HG03354 (cell line): ENCODE data around the gene TIPARP.

Source experiments
- ATAC-seq: cut with Tn5 transposase; IDR thresholded peaks from one replicate; pipeline ENCODE4 v1.9.1; 2021; ENCODE audit warnings: mild to moderate bottlenecking; ENCODE audit not compliant: unreplicated experiment, poor library complexity, severe bottlenecking

The TIPARP gene

DNA sequence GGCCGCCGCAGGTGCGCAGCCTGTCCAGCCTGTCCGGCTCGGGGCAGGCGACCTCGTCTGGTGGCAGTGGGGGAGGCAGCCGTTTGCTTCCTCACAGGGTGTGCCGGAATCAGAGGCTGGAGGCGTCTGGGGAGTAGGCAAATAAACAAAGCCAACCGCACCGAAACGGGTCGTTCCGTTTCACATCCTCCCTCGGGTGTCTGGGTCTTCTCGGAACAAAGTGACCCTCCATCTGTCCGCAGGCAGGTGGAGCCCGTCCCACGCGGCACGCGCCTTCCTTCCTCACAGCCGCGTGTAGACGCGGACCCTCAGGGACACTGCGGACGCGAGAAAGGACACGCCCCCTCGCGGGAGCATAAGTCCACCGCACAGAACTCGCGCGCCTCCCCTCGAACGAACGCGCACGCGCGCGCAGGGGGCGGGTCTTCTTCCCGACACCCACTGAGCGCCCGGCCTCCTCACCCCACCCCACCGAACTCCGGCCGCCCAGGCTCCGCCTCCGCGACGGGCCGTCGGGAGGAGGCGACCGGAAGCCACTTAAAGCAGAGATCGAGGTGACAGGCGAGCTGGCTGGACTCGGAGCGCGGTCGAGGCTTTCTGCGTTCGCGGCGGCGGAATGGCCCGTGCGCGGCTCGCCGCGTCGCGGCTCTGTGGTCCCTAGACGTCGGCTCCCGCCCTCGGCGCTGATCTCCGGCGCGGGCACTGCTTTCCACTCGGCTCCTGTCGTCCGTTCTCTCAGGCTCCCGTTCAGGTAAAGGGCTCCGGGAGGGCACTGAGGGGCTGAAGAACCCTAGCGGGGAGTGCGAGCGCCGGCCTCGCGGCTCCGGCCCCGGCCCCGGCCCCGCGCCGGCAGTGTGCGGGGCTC is at the start of gene TIPARP:
Gene TIPARP, plus strand, starts transcription at position 545 of the 865 bp plus-strand sequence. CDS start 3,108 bp downstream, outside the sequence.
- ATAC-seq: peak; percentile 87

- ATAC-seq: no peak
Measured at GRCh38 chr3:156626104-156626503, 48.3 kb upstream of the TIPARP start.

GRCh38 chr3:156627946-156628569 is 46.3 kb upstream of the TIPARP start:
- ATAC-seq: no peak

GRCh38 chr3:156628836-156629618 is 45.4 kb upstream of the TIPARP start:
- ATAC-seq: no peak

DNA sequence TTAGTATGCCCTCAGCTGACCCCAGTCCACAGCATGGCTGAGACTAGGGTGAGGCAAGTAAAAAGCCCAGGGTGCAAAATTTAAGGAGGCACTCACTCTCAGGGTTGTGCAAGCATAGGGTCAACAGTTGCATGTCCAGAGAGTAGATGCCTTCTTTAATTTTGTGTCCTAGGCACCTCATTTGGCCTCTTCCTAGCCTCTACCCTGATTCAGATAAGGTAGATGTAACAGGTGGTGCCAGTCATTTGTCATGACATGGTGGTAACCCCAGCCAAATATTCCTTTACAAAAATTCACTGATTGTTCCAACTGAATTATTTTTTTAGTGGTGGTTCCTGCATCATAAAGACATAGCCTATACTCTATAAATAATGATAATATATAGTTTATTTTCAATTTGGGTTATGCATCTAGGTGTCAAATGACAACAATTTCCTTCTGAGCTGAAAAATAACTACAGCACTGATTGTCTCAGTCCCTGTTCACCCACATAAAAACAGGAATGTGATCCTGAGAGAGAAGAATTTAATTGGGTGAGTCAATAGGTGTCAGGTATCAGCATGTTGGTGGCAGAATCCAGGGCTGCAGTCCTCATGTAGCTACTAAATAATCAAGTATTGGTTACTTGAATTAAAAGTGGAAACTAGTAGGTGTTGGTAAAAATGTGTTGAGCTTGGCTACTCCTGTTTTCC is 44.2 kb upstream of the TIPARP start:
- no peak for ATAC-seq

DNA sequence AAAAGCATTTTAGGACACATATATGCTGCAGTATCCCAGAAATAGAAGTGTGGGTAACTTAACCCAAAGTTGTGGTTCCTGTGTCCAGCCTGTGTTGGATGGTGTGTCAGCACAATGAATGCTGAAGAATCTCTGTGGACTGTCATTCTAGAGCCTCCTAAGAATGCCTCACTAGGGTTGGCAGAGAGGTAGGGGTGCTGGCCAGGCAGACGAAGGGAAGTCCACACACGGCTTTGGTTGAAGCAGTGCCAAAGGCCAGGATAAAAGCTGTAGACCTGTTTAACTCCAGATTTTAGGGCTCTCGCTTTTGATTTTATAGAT is 43.7 kb upstream of the TIPARP start:
- no peak for ATAC-seq

DNA sequence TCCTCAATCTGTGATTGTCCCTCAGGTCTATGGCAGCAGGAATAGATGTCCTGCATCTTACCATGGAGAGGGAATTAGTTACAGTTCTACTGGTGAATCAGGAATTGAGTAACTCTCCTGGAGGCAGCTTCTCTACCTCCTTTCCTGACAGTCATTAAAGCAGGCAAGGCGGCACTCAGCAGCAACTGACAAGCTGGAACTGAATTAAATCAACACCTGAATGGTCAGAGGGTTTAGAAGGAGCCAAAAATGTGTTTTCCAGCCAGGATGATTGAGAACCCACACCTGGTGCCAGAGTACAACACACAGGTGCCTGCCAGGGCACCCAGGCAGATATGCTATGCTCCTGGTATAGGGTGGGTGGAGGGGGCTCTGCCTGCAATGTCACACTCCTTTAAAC is 43.1 kb upstream of the TIPARP start:
- ATAC-seq: no peak

DNA sequence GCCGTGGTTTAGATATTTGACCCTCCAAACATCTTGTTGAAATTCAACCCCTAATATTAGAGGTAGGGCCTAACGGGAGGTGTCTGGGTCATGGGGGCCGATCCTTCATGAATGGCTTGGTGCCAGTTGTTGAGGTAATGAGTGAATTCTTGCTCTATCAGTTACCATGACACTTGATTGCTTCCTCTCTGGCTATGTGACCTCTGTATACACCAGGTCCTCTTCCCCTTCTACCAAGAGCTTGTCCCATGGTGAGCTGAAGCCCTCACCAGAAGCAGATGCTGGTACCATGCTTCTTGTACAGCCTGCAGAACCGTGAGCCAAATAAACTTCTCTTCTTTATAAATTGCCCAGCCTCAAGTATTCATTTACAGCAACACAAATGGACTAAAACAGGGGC is 41.8 kb upstream of the TIPARP start:
- no peak for ATAC-seq

DNA sequence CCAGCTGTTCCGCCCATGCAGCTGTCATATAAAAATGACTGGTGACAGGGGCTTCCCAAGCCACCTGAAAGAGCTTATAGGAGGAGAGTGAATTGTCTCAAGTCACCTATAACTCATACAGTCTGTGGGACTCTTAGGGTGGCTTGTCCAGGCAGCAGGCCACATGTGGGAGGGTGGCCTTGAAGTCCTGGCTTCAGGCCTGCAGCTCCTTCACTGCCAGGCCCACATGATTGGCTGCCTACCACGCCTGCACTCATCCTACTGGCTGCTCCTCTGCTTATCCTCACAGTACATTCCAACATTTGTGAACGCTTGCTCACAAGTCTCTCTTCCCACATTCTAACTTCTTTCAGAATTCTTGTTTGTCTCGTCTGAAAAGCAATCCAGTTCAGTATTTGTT is 41.1 kb upstream of the TIPARP start:
- ATAC-seq: no peak

DNA sequence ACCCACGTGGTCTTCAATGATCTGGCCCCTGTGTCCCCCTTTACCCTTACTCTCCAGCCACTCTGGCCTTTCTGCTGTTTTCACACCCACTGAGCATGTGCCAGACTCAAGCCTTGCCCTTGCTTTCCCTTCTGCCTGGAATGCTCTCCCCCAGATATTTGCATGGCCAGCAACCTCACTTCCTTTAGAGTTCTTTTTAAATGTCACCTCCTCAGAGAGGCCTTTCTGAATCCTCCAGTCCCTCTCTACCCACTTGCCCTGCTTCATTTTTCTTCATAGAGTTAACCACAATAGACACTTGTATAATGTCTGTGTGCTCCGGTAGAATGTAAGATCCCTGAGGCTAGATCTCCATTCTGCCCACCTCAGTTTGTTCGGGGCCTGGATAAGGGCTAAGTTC is 39.4 kb upstream of the TIPARP start:
- ATAC-seq: no peak

- no peak for ATAC-seq
Measured at GRCh38 chr3:156635973-156636372, 38.4 kb upstream of the TIPARP start.

DNA sequence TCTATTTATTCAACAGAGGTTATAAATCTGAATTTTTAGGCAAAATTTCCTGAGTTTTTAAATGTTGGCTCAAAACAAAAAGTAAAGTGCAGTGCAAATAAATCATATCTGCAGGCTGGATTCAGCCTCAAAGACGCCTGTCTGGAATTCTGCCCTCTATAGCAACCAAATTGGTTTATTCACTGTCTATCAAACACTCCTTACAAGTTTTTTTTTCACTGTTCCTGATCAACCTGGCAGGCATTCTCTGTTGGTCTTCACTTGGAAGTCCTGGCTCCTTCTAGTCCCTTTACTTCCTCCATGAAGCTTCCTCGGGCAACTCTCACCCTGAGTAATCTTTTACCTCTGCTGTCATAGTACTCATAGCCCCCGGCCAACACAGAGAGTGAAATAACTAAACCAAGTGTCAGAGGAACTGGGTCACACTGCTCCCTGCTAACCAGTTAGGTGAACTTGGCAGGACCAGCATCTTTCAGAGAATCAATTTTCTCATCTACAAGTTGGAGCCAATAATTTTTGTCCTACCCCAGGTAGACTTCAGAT is 36.8 kb upstream of the TIPARP start:
- no peak for ATAC-seq

DNA sequence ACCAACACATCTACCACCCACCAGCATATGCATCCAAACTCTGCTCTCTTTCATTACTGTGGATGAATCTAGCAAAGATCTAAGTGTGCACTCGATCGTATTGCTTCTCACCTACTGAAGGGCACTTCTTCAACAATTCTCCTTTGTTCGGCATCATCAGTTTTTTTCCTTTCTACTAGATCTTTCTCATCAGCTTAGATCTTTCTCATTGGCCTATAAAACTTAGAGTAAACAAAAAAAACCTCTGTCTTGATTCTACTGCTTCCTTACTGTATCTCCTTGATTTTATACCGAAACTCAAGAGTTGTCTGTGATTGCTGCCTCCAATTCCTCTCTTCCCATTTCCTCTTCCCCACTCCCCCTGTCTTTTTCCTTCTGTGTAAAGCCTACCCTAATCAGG is 36.1 kb upstream of the TIPARP start:
- no peak for ATAC-seq

DNA sequence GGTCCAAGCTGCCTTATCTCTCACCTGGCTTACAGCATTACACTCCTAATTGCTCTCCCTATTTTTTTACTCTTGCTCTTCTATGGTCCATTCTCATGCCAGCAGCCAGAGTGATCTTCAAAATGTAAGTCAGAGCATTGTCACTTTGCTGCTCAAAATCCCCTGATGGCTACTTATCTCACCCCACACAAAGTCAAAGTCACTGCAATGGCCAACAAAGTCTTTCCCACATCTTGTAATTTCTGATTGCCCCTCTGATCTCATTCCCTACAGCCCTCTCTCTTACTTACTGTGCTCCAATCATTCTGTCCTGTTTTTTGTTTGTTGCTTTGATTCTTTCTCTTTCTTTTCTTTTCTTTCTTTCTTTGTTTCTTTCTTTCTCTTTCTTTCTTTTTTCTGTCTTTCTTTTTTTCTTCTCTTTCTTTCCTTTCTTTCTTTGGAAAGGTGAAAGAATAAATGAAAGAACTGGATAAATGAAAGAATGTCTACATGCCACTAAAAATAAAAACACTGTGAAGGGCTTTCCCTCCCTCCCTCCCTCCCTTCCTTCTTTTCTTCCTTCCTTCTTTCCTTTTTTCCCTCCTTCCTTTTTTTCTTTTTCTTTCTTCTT is 34.9 kb upstream of the TIPARP start:
- ATAC-seq: no peak

- ATAC-seq: no peak
Measured at GRCh38 chr3:156641618-156641975, 32.8 kb upstream of the TIPARP start.

DNA sequence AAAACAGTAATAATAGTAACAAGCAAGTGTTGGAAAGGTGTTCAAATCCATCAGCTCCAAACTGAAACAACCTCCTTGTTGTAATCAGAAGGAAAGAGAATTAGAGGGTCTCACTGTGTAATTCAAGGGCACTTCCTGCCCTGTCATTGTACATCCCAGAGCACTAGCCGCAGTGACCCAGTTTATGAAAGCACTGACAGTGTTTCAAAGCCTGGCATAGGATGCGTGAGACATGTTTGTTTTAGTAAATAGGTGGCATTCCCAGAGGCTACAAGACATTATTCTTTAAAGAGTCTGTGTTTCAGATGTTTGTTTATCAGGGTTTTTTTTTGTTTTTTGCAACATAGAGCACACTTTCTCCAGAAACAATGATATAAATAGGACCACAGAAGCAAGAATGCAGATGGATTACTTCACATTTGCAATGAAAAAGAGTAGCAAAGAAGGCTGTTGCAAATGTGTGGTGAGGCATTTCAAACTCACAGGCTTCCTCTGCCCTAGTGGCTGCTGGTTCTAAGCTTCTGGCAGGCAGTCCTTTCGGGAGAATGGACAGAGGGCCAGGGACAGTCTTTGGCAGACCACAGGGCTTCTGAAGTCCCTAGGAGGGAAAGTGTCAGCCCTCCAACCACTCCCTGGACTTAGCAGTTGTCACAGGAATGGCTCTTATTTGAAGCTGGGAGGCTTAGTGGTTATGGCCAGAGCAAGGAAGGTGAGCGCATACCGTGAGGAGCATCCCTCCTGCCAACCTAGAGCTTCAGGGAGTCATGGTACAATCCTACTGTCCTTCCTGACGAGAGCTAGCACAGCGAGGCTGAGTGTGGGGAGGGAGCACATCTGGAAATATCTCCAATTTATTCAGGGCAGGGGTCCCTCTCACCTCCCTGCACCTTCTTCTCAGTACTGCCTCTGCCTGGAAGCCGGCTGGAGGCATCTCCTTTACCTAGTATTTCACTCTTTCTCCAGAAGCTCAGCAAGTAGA is 31.4 kb upstream of the TIPARP start:
- ATAC-seq: peak; percentile 24

DNA sequence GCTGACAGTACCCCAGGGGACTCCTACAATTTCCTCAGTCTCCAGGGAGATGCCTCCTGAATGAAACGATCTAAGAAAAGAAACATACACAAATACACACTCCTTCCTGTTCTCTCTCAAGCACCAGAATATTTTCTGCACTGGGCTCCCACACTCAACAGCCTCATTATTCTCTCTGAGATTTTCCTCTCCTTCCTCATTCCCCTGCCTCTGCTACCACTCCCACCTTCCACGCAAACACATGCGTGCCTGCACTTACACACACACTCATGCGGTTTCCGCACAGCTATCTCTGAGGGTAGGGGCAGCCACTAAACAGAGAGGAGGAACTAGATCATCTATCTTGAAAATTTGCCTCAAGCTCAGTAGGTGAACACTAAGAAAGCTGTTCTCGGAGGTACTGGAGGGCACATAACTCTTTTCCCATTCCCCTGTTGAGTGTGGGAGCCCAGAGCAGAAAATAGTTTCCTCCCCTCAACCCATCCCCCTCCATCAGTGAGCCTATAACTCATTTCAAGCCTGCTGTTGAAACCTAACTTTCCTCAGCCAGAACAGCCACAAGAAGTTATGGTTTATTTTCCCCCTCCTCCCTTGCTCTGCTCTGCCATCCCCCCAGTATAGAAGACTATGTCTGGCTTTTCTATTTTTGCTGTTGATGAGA is 30.5 kb upstream of the TIPARP start:
- peak; percentile 87 for ATAC-seq

- no peak for ATAC-seq
Measured at GRCh38 chr3:156644958-156645357, 29.4 kb upstream of the TIPARP start.
